D721Med (cell line): ENCODE measurements around the gene NEB.
A peak's percentile ranks its signal among the peaks of the same experiment; 100 is the strongest.

Experiments used
- DNase-seq: peaks from one replicate; pipeline ENCODE4 v3.0.0; 2011; ENCODE audit warnings: low spot score; ENCODE audit not compliant: insufficient read length
- FAIRE-seq: peaks from 2 replicates; lab custom pipeline; 2011; peaks lifted over from hg19 to GRCh38; lab: Jason Lieb, UNC
- TF ChIP-seq, protein P1 (sequence below): IDR thresholded peaks from 2 replicates; pipeline ENCODE4 v1.5.1; 2012; ENCODE audit warnings: mild to moderate bottlenecking, control low read depth; ENCODE audit not compliant: insufficient read depth; ENCODE audit errors: missing control alignments

Gene NEB

GRCh38 chr2:151691631-151692030 lies 42.6 kb downstream of the NEB start:
- DNase-seq (no peak), FAIRE-seq (no peak)
- TF ChIP-seq, protein P1, sequence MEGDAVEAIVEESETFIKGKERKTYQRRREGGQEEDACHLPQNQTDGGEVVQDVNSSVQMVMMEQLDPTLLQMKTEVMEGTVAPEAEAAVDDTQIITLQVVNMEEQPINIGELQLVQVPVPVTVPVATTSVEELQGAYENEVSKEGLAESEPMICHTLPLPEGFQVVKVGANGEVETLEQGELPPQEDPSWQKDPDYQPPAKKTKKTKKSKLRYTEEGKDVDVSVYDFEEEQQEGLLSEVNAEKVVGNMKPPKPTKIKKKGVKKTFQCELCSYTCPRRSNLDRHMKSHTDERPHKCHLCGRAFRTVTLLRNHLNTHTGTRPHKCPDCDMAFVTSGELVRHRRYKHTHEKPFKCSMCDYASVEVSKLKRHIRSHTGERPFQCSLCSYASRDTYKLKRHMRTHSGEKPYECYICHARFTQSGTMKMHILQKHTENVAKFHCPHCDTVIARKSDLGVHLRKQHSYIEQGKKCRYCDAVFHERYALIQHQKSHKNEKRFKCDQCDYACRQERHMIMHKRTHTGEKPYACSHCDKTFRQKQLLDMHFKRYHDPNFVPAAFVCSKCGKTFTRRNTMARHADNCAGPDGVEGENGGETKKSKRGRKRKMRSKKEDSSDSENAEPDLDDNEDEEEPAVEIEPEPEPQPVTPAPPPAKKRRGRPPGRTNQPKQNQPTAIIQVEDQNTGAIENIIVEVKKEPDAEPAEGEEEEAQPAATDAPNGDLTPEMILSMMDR: peak; percentile 39

GRCh38 chr2:151688719-151689118 lies 45.6 kb downstream of the NEB start:
- DNase-seq (no peak), FAIRE-seq (no peak)
- TF ChIP-seq, protein P1: no peak

- TF ChIP-seq, protein P1: no peak
- DNase-seq: no peak
- FAIRE-seq: no peak
Measured at GRCh38 chr2:151682459-151683003, 51.7 kb downstream of the NEB start.

- FAIRE-seq: no peak
- TF ChIP-seq, protein P1: no peak
- DNase-seq: no peak
Measured at GRCh38 chr2:151681051-151681450, 53.2 kb downstream of the NEB start.

- TF ChIP-seq, protein P1: no peak
- no peak for DNase-seq
- no peak for FAIRE-seq
Measured at GRCh38 chr2:151679994-151680393, 54.3 kb downstream of the NEB start.

DNA sequence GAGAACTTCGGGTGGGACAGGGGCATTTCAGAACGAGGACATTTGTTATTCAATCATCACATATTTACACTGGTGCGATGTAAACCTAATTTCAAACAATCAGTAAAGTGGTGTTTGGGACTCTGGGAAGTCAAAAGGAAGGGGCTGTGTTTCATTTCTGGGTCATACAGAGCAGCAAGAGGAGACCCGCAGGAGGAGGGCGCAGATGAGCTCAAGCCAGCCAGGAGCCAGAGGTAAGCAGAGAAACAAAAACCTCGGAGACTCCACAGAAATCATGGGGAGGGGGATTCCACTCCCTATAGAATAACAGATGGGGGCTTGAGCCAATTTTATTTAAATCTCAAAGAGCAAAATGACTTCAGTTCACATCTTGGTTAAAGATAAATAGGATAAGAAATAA lies 55.4 kb downstream of the NEB start:
- TF ChIP-seq, protein P1: no peak
- FAIRE-seq: no peak
- no peak for DNase-seq

GRCh38 chr2:151673016-151673415 lies 61.3 kb downstream of the NEB start:
- TF ChIP-seq, protein P1: no peak
- no peak for FAIRE-seq

More at GRCh38 chr2:151673016-151673415, 61.3 kb downstream of the NEB start:
- no peak for DNase-seq
